OCI-LY1 (cell line): Measurements from ENCODE around the gene RPL7A.
"Not testable (repeated sequence)": the region's sequence is repeated elsewhere in the genome, so short reads cannot be mapped to it uniquely, and the experiment has no call there.

Source experiments
- H2AFZ ChIP-seq: fragments of 200-600 bp; sonication (generic), shearing (Covaris generic); 2 replicates; pipeline ENCODE4 v1.6.0; 2014; ENCODE audit warnings: antibody characterized with exemption, mild to moderate bottlenecking, low read length
- H3F3A ChIP-seq: fragments of 200-600 bp; sonication (generic), shearing (Covaris generic); 2 replicates; pipeline ENCODE4 v1.6.0; 2014; ENCODE audit warnings: mild to moderate bottlenecking, antibody characterized with exemption, low read length, moderate library complexity; ENCODE audit not compliant: insufficient read depth
- H3K27ac ChIP-seq: fragments of 200-600 bp; sonication (generic); 2 replicates; pipeline ENCODE4 v1.5.1; 2014; ENCODE audit warnings: low read length, mixed run types, mild to moderate bottlenecking, low read depth; ENCODE audit not compliant: poor library complexity, severe bottlenecking
- H3K27me3 ChIP-seq: fragments of 200-600 bp; sonication (generic); 2 replicates; pipeline ENCODE4 v1.6.0; 2014; ENCODE audit warnings: antibody characterized with exemption, mild to moderate bottlenecking, low read length, moderate library complexity; ENCODE audit not compliant: insufficient read depth
- H3K36me3 ChIP-seq: fragments of 200-600 bp; sonication (generic); 2 replicates; pipeline ENCODE4 v1.6.1; 2014; ENCODE audit warnings: mild to moderate bottlenecking, antibody characterized with exemption, low read length, moderate library complexity, mixed read lengths; ENCODE audit not compliant: insufficient read depth
- H3K4me1 ChIP-seq: fragments of 200-600 bp; sonication (generic); 2 replicates; pipeline ENCODE4 v1.5.1; 2014; ENCODE audit warnings: mild to moderate bottlenecking, low read length, moderate library complexity; ENCODE audit not compliant: insufficient read depth, severe bottlenecking
- H3K4me2 ChIP-seq: fragments of 200-600 bp; sonication (generic), shearing (Covaris generic); 2 replicates; pipeline ENCODE4 v1.6.1; 2014; ENCODE audit warnings: low read length
- H3K4me3 ChIP-seq: fragments of 200-600 bp; sonication (generic); 2 replicates; pipeline ENCODE4 v1.5.1; 2014; ENCODE audit warnings: low read length, low read depth, mild to moderate bottlenecking, mixed read lengths; ENCODE audit not compliant: poor library complexity, severe bottlenecking
- H3K79me2 ChIP-seq: fragments of 200-600 bp; shearing (Covaris generic); 2 replicates; pipeline ENCODE4 v1.6.1; 2016; ENCODE audit warnings: mixed run types, low read length, mixed read lengths; ENCODE audit not compliant: insufficient read depth
- H3K9ac ChIP-seq: fragments of 200-600 bp; sonication (generic), shearing (Covaris generic); 2 replicates; pipeline ENCODE4 v1.6.1; 2014; ENCODE audit warnings: mild to moderate bottlenecking, low read length, mixed read lengths
- H3K9me2 ChIP-seq: fragments of 200-600 bp; sonication (generic), shearing (Covaris generic); 2 replicates; pipeline ENCODE4 v1.6.1; 2014; ENCODE audit warnings: low read depth, mild to moderate bottlenecking, low read length, mixed read lengths
- H3K9me3 ChIP-seq: fragments of 200-600 bp; shearing (Covaris generic); 2 replicates; pipeline ENCODE4 v1.6.1; 2014; ENCODE audit warnings: low read length, mixed read lengths
- H4K20me1 ChIP-seq: fragments of 200-600 bp; sonication (generic), shearing (Covaris generic); 2 replicates; pipeline ENCODE4 v1.6.0; 2016; ENCODE audit warnings: mild to moderate bottlenecking, low read length; ENCODE audit not compliant: insufficient read depth
- EZH2 ChIP-seq: fragments of 200-600 bp; sonication (generic), shearing (Covaris generic); IDR thresholded peaks from 2 replicates; pipeline ENCODE4 v1.8.0; 2017; ENCODE audit warnings: borderline replicate concordance, mixed run types, mild to moderate bottlenecking, antibody characterized with exemption, low read length, moderate library complexity, mixed read lengths
- TF ChIP-seq, protein P1 (sequence below): fragments of 200-600 bp; sonication (generic), shearing (Covaris generic); IDR thresholded peaks from 2 replicates; pipeline ENCODE4 v1.5.1; 2017; ENCODE audit warnings: mild to moderate bottlenecking, antibody characterized with exemption, low read length, moderate library complexity, mixed read lengths

Gene RPL7A

DNA sequence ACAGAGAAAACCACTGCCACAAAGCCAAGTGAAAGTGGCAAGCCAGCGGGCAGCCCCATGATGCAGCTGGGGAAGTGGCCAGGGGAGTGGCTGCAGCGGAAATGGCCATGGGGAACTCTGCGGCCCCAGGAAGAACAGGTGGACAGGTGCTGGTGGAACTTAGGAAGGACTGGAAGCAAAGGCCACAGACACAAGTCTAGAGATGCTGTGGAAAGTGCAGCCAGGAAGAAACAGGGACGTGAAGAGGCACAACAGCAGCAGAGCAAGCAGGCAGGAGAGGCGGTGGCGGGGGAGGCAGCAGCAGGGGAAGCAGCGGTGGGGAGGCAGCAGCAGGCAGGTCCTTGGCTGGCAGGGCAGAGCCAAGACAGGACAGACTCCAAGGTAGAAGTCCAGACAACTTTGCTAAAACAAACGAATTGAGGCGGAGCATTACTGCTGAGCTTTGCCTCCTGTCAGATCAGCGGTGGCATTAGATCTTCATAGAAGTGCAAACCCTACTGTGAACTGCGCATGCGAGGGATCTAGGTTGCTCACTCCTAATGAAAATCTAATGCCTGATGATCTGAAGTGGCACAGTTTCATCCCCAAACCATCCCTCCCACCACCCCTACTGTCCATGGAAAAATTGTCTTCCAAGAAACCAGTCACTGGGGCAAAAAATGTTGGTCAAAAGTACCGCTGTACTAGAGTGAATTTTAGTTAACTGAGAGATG, 23.9 kb upstream of the RPL7A start:
- Histone ChIP-seq H3F3A (no peaks in the 10 kb centered on the region), H3K9me3 (no peaks in the 10 kb centered on the region), H2AFZ (no peak overlapping the region), H3K9me2 (no peaks in the 10 kb centered on the region), H3K27me3 (peaks cover 11% of the 10 kb centered on the region; the same call in 1 of the 2 replicates), H3K79me2 (no peaks in the 10 kb centered on the region), H3K4me1 (no peaks in the 10 kb centered on the region), H3K4me3 (no peak overlapping the region), H3K27ac (no peak overlapping the region), H3K9ac (no peak overlapping the region), H3K4me2 (no peak overlapping the region), H3K36me3 (no peaks in the 10 kb centered on the region), H4K20me1 (no peaks in the 10 kb centered on the region)
- TF ChIP-seq, protein P1, sequence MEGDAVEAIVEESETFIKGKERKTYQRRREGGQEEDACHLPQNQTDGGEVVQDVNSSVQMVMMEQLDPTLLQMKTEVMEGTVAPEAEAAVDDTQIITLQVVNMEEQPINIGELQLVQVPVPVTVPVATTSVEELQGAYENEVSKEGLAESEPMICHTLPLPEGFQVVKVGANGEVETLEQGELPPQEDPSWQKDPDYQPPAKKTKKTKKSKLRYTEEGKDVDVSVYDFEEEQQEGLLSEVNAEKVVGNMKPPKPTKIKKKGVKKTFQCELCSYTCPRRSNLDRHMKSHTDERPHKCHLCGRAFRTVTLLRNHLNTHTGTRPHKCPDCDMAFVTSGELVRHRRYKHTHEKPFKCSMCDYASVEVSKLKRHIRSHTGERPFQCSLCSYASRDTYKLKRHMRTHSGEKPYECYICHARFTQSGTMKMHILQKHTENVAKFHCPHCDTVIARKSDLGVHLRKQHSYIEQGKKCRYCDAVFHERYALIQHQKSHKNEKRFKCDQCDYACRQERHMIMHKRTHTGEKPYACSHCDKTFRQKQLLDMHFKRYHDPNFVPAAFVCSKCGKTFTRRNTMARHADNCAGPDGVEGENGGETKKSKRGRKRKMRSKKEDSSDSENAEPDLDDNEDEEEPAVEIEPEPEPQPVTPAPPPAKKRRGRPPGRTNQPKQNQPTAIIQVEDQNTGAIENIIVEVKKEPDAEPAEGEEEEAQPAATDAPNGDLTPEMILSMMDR = no peak
- no peak for TF ChIP-seq EZH2

DNA sequence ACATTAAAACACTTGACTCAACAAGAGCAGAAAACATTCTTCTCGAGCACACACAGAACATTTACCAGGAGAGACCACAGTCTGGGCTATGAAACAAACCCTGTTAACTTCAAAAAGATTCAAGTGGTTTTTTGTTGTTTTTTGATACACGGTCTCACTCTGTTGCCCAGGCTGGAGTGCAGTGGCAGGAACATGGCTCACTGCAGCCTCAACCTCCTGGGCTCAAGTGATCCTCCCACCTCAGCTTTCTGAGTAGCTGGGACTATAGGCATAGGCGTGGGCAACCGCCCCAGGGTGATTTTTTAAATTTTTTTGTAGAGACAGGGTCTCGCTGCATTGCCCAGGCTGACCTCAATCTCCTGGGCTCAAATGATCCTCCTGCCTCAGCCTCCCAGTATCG, 21.0 kb upstream of the RPL7A start:
- H3K27ac ChIP-seq, H4K20me1 ChIP-seq, H3K4me1 ChIP-seq, H3K9ac ChIP-seq, H3K79me2 ChIP-seq, H3K4me2 ChIP-seq, H3K4me3 ChIP-seq, H2AFZ ChIP-seq, H3K9me2 ChIP-seq, H3F3A ChIP-seq, H3K9me3 ChIP-seq: not testable (repeated sequence)
- Histone ChIP-seq H3K36me3 (peaks cover 24% of the 10 kb centered on the region), H3K27me3 (peaks cover 11% of the 10 kb centered on the region; the same call in 1 of the 2 replicates)

DNA sequence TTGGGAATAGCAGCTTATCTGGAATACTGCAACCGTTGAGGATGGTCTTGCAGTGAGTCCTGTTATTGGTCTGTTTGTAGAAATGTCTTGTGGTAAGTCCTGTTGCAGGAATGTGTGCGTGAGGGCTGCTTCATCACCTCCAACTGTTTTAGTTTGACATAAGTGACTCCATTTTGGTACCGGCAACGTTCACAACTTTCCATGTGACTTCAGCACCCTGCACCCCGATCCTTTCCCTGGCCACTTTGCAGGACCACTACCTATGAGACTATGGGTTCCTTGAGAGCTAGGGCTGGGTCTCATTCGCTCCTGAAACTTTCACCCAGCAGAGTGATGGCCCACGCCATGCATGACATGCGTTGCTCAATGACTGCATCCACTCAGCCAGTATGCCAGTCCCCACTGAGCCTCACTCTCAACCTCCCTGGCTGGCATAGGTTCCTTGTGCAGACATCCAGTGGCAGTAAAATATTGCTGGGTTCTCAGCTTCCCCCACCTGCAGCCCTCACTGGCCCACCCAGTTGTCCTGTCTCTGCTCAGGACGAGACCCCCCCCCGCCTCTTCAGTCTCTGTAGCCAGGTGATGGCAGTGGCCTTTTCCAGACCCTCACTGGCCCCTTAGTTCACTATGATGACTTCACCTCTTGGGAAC, 20.1 kb upstream of the RPL7A start:
- no peaks in the 10 kb centered on the region for H3K4me1 ChIP-seq
- H4K20me1 ChIP-seq = no peaks in the 10 kb centered on the region
- H3K27me3 ChIP-seq = peaks cover 11% of the 10 kb centered on the region; the same call in 1 of the 2 replicates
- no peak overlapping the region for H3K27ac ChIP-seq
- H3K4me3 ChIP-seq = no peak overlapping the region
- H3K79me2 ChIP-seq = no peaks in the 10 kb centered on the region
- H3K4me2 ChIP-seq = no peak overlapping the region
- no peaks in the 10 kb centered on the region for H3K9me2 ChIP-seq
- H3K36me3 ChIP-seq = peaks cover 33% of the 10 kb centered on the region
- H3K9ac ChIP-seq = no peak overlapping the region
- no peaks in the 10 kb centered on the region for H3K9me3 ChIP-seq
- no peaks in the 10 kb centered on the region for H3F3A ChIP-seq
- TF ChIP-seq EZH2 = no peak
- TF ChIP-seq, protein P1 = no peak
- H2AFZ ChIP-seq = no peak overlapping the region
